K562 (cell line): ENCODE data around the gene DGAT2.

Experiments
- ATF1 ChIP-seq, 2 experiments: fragments of 450-650 bp in 1 of 2; IDR thresholded peaks; 2 replicates each; pipeline ENCODE4 v1.6.1; 2016; ENCODE audit warnings: missing compliant biosample characterization in 1 of 2, missing genetic modification characterization in 1 of 2
- EHMT2 ChIP-seq: fragments of 450-650 bp; IDR thresholded peaks from 2 replicates; pipeline ENCODE4 v1.6.1; 2018; ENCODE audit warnings: antibody characterized with exemption
- MXI1 ChIP-seq: IDR thresholded peaks from 2 replicates; pipeline ENCODE4 v1.6.1; 2011; ENCODE audit warnings: low read depth, mild to moderate bottlenecking, improper control_type of control experiment, low read length
- NR2C2 ChIP-seq, 2 experiments: fragments of 200-800 bp in 1 of 2; sonication (Bioruptor generic) in 1 of 2; sonication (generic) in 1 of 2; formaldehyde crosslinking in 1 of 2; IDR thresholded peaks; 2 replicates each; pipeline versions ENCODE4 v1.6.1 to v1.8.0; 2016 to 2022; ENCODE audit warnings: mild to moderate bottlenecking in 1 of 2, missing compliant biosample characterization in 1 of 2, missing genetic modification characterization in 1 of 2, missing genetic modification reagents in 1 of 2
- POLR2A ChIP-seq: fragments of 450-650 bp; conservative IDR thresholded peaks from 2 replicates; pipeline ENCODE4 v1.6.1; 2016
- REST ChIP-seq, 2 experiments: fragments of 450-650 bp; formaldehyde crosslinking in 1 of 2; IDR thresholded peaks; 2 replicates each; pipeline versions ENCODE4 v1.4.0 to v1.6.1; 2014 to 2020; ENCODE audit warnings: mild to moderate bottlenecking in 2 of 2, borderline replicate concordance in 1 of 2, low read depth in 1 of 2
- SMAD1 ChIP-seq: fragments of 150-350 bp; IDR thresholded peaks from 2 replicates; pipeline ENCODE4 v1.6.1; 2014; ENCODE audit warnings: low read length, low read depth; ENCODE audit not compliant: partially characterized antibody
- SP1 ChIP-seq: sonication (generic); formaldehyde crosslinking; IDR thresholded peaks from 2 replicates; pipeline ENCODE4 v1.8.1; 2022; ENCODE audit warnings: mild to moderate bottlenecking, missing genetic modification reagents
- THRB ChIP-seq: fragments of 450-650 bp; formaldehyde crosslinking; conservative IDR thresholded peaks from 2 replicates; pipeline ENCODE4 v1.4.0; 2022; ENCODE audit warnings: mild to moderate bottlenecking, missing genetic modification characterization
- ZSCAN29 ChIP-seq: fragments of 450-650 bp; IDR thresholded peaks from 2 replicates; pipeline ENCODE4 v1.6.1; 2017

GRCh38 chr11:75777461-75778110 lies 9.0 kb downstream of the DGAT2 start:
- TF ChIP-seq REST (IDR thresholded peaks at IDR 0.05; ENCODE audit: borderline replicate concordance) (no peak), REST (CRISPR knock-in tag; IDR thresholded peaks at IDR 0.05; ENCODE audit: low read depth) (no peak), ATF1 (CRISPR knock-in tag; IDR thresholded peaks at IDR 0.05) (no peak), ATF1 (tag; IDR thresholded peaks at IDR 0.05) (no peak), POLR2A (no peak), THRB (CRISPR knock-in tag) (no peak), NR2C2 (CRISPR knock-in tag; IDR thresholded peaks at IDR 0.05) (no peak), NR2C2 (tag; IDR thresholded peaks at IDR 0.05) (no peak), ZSCAN29 (no peak), SMAD1 (no peak), MXI1 (no peak), EHMT2 (no peak), SP1 (no peak)
